AG04449 (cell line): ENCODE results near the gene EXOC2.

Experiments
- CTCF ChIA-PET: fragments of 350-600 bp; formaldehyde crosslinking; extraction: SDS; loops from one replicate; lab custom pipeline; 2021; ENCODE audit warnings: antibody characterized with exemption; lab: Yijun Ruan, JAX
- POLR2A ChIA-PET: fragments of 400-600, 350-600 bp; formaldehyde crosslinking; extraction: SDS; loops from one replicate; lab custom pipeline; 2020; ENCODE audit warnings: antibody characterized with exemption, inconsistent platforms; lab: Yijun Ruan, JAX
- DNase-seq: peaks from one replicate; pipeline ENCODE4 v3.0.0-alpha.2; 2010; ENCODE audit warnings: low read depth, low spot score
- H3K4me3 ChIP-seq: 2 replicates; pipeline ENCODE4 v1.5.1; 2011; ENCODE audit warnings: low read depth, mild to moderate bottlenecking, control low read depth, low read length
- CTCF ChIP-seq: IDR thresholded peaks from one replicate; pipeline ENCODE4 v1.5.1; 2011; ENCODE audit warnings: mild to moderate bottlenecking, moderate library complexity, low read length, control low read depth, inconsistent platforms; ENCODE audit not compliant: insufficient read depth; ENCODE audit errors: missing control alignments

The EXOC2 gene

DNA sequence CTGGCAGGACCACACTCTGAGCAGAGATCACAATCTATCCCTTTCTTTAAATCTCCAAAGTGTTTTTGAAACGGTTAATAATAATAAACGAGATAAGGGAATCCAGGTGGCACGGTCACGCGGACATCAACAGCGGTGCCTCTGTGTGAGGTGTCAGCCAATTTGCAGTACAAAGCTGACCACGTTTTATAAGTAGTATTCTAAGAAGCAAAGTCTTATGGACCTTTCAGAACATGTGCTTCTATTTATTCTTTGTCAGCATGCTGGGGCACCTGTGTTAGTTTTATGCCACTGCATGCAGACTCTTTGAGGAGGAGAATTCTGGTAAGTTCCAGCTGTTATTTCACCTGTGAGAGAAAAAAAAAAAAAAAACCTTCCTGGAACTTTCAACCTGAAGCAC lies 39.0 kb upstream of the EXOC2 start:
- ChIA-PET POLR2A (no interaction called here), CTCF (interaction anchor here (1.2 to 3.9 kb wide), 3 partner anchors 10 to 138 kb away, joined by 3 to 19 read pairs (median 16); no protein-coding TSS in a partner anchor)
- no peak for DNase-seq
- H3K4me3 ChIP-seq, result no peak overlapping the region
- no peak for TF ChIP-seq CTCF

DNA sequence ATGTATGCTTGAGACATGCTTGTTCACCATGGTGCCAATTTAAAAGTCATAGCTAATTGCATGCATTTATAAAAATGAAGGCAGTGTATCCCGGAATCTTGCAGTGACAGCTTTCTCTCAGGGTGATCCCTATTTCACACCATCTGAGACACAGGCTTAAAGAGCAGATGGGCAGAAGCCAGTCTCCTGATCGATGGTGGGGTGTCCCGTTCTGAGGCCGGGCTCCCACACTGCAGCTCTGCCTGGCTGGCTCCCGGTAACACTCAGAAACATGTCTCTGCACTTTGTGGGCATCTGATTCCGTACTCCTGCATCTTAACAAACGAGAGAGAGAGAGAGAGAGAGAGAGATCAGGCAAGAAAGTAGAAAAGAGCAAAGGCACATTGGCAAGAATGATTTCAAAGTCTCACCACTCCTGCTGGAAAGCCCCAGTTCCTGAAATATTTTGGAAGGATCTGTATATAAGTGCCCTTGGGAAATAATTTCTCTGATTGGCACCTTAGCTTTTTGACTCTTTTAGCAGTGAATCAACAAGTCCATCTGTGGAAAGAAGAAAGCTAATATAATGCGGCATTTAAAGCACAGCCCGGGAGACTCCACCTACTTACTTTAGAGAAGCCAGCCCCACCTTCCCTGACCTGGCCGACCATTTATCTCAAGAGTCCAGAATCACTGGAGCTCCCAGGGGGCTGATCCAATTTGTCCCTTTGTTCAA lies 36.8 kb upstream of the EXOC2 start:
- no peak overlapping the region for H3K4me3 ChIP-seq
- ChIA-PET CTCF (interaction anchor here (2.7 kb wide), 1 partner anchor 8 kb away, joined by 19 read pairs; no protein-coding TSS in a partner anchor), POLR2A (no interaction called here)
- no peak for TF ChIP-seq CTCF
- no peak for DNase-seq

GRCh38 chr6:727856-728255 lies 34.9 kb upstream of the EXOC2 start:
- POLR2A ChIA-PET, result interaction anchor here (0.6 kb wide), 1 partner anchor 17 kb away, joined by 3 read pairs; no protein-coding TSS in a partner anchor
- no peak overlapping the region for H3K4me3 ChIP-seq
- no peak for TF ChIP-seq CTCF
- no peak for DNase-seq
- CTCF ChIA-PET, result interaction anchor here (0.9 to 2.7 kb wide), 3 partner anchors 10 to 669 kb away, joined by 3 to 7 read pairs (median 4); no protein-coding TSS in a partner anchor

DNA sequence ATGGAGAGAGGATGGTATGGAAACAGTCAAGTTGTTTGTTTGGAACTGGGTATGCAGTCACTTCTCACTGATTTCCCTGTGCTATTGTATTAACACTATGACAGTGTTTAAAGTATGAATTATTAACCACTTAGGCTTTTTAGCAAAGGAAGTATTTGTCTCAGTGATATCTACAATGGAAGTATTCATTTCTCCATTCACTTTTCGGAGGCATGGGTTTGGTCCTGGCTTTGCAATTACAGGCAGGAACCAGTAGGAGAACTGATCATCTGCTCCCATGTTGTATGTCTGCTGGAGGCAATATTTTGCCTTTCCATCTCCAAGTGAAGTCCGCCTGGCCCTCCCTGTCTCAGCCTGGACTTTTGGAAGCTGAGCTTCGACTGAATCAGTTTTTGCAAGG lies 30.6 kb upstream of the EXOC2 start:
- peak; percentile 9 for TF ChIP-seq CTCF
- no peak overlapping the region for H3K4me3 ChIP-seq
- POLR2A ChIA-PET, result no interaction called here
- no peak for DNase-seq
- CTCF ChIA-PET, result interaction anchor here (5.6 kb wide), 1 partner anchor 131 kb away, joined by 66 read pairs; no protein-coding TSS in a partner anchor

DNA sequence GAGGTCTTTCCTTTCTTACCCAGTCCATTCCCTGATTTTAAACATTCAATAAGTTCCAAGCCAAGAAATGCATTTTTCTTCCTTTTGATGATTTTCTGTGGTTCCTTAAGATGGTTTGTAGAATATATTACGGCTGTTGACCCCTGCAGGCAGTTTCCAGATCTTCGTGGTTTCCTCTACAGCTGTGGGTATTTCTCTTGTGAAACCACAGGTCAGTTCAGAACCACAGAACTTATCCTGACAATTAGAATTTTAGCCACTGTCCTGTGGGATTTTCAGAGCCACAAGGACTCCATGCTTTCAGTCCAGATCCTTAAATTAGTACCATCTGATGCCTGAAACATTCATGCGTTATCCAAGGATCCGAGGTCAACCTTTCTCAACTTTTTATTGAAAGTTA lies 29.7 kb upstream of the EXOC2 start:
- DNase-seq, result no peak
- POLR2A ChIA-PET, result no interaction called here
- H3K4me3 ChIP-seq, result no peak overlapping the region
- CTCF ChIA-PET, result interaction anchor here (0.7 to 5.6 kb wide), 52 partner anchors 8 to 1912 kb away, joined by 3 to 67 read pairs (median 5); partner anchors contain the start of gene FOXF2
- no peak for TF ChIP-seq CTCF

DNA sequence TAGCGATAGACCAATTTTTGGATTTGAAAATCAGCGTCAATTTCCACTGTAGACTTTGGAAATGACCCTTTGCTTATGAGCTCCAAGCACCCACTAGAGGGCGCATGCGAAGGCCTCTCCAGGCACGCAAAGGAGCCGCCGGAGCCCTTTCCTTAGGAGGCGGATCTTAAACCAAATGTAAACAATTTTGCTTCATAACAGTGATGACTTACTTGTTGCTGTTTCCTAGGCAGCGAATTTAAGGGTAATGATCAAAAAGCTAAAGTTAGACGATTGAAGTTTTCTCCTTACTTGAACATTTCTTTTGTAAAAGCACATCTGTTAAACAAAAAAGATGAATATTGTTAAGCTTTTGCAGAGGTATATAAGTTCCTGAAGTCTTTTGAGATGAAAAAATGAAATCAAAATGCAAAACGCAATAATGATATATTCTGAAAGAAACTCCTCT lies 29.2 kb upstream of the EXOC2 start:
- CTCF ChIA-PET, result interaction anchor here (0.7 to 5.6 kb wide), 53 partner anchors 8 to 1913 kb away, joined by 3 to 67 read pairs (median 5); partner anchors contain the start of gene FOXF2
- TF ChIP-seq CTCF, result peak; percentile 89
- peak; percentile 29 for DNase-seq
- POLR2A ChIA-PET, result no interaction called here
- H3K4me3 ChIP-seq, result no peak overlapping the region
